ENCODE measurements around the gene ADAM10.

Gene ADAM10

GRCh38 chr15:58555162-58556027 is 194.1 kb downstream of the ADAM10 start:
- no peak for DNase-seq (ENCODE audit: low read depth in 2 of 3, low spot score in 2 of 3)

- DNase-seq (ENCODE audit: low read depth in 2 of 3, low spot score in 2 of 3): no peak
Observed at GRCh38 chr15:58554758-58555157, 194.7 kb downstream of the ADAM10 start.

GRCh38 chr15:58553365-58553918 is 196.1 kb downstream of the ADAM10 start:
- no peak for DNase-seq (ENCODE audit: low read depth in 2 of 3, low spot score in 2 of 3)

GRCh38 chr15:58552505-58553364 is 196.8 kb downstream of the ADAM10 start:
- no peak for DNase-seq (ENCODE audit: low read depth in 2 of 3, low spot score in 2 of 3)

- DNase-seq (ENCODE audit: low read depth in 2 of 3, low spot score in 2 of 3): no peak
Observed at GRCh38 chr15:58551764-58552504, 197.6 kb downstream of the ADAM10 start.

- no peak for DNase-seq (ENCODE audit: low read depth in 2 of 3, low spot score in 2 of 3)
Observed at GRCh38 chr15:58551084-58551763, 198.3 kb downstream of the ADAM10 start.

- DNase-seq (ENCODE audit: low read depth in 2 of 3, low spot score in 2 of 3): no peak
Observed at GRCh38 chr15:58549785-58550074, 199.8 kb downstream of the ADAM10 start.

GRCh38 chr15:58549013-58549784 is 200.3 kb downstream of the ADAM10 start:
- DNase-seq (ENCODE audit: low read depth in 2 of 3, low spot score in 2 of 3): no peak

- DNase-seq (ENCODE audit: low read depth in 2 of 3, low spot score in 2 of 3): no peak
Observed at GRCh38 chr15:58548308-58549012, 201.0 kb downstream of the ADAM10 start.

- no peak for DNase-seq (ENCODE audit: low read depth in 2 of 3, low spot score in 2 of 3)
Observed at GRCh38 chr15:58547628-58548307, 201.7 kb downstream of the ADAM10 start.

- DNase-seq (ENCODE audit: low read depth in 2 of 3, low spot score in 2 of 3): no peak
Observed at GRCh38 chr15:58546635-58547627, 202.6 kb downstream of the ADAM10 start.

- no peak for DNase-seq (ENCODE audit: low read depth in 2 of 3, low spot score in 2 of 3)
Observed at GRCh38 chr15:58546066-58546591, 203.4 kb downstream of the ADAM10 start.

- DNase-seq (ENCODE audit: low read depth in 2 of 3, low spot score in 2 of 3): peak in 1 of 3 experiments; percentile 41
Observed at GRCh38 chr15:58545307-58546065, 204.0 kb downstream of the ADAM10 start.

GRCh38 chr15:58544756-58545155 is 204.8 kb downstream of the ADAM10 start:
- DNase-seq (ENCODE audit: low read depth in 2 of 3, low spot score in 2 of 3): no peak

- DNase-seq (ENCODE audit: low read depth in 2 of 3, low spot score in 2 of 3): no peak
Observed at GRCh38 chr15:58543664-58544335, 205.7 kb downstream of the ADAM10 start.
